ENCODE results near the gene SSH2. TPM values are rescaled to one million over a fixed set of nuclear protein-coding genes. Genes with fewer than 3 reads are reported as not detected.

Gene SSH2
- total and polyA plus RNA-seq, 9 donors, result 14.7 to 27.4 (median 20.6) TPM

DNA sequence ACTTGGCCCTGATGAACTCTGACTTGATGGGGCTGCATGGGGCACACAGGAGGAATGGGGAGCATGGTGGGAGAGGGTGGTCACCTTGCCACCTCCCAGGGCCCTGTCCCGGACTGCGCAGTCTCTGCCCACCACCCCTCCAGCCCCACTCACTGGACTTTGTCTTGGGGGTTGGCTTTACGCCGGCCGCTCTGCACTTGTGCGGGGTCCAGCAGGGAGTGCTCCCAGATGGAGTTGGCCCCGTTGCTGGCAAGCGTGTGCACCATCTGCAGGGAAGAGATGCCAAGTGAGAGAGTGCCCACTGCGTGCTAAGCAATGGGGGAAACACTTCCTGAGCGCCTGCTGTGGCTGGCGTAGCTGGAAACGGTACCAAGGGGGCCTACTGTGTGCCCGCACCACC is 347.3 kb downstream of the SSH2 start:
- 79% methylated on average over 7 of the region's 13 CpGs for WGBS (ENCODE audit: insufficient coverage)
- peaks cover 70% of the 10 kb centered on the region for H3K4me1 ChIP-seq (ENCODE audit: control insufficient read depth, insufficient read depth, low read length)
- no peaks in the 10 kb centered on the region for H3K27me3 ChIP-seq (ENCODE audit: control insufficient read depth, insufficient read depth, low read length)
- H3K9me3 ChIP-seq (replicated peaks; ENCODE audit: control insufficient read depth, low read depth, low read length), result no peaks in the 10 kb centered on the region
- peak; percentile 66 for DNase-seq
- peaks cover 72% of the 10 kb centered on the region for H3K36me3 ChIP-seq (ENCODE audit: control insufficient read depth, insufficient read depth, low read length)
- no peak overlapping the region for H3K27ac ChIP-seq (ENCODE audit: low read length)
- no peak overlapping the region for H3K4me3 ChIP-seq (ENCODE audit: low read length)

DNA sequence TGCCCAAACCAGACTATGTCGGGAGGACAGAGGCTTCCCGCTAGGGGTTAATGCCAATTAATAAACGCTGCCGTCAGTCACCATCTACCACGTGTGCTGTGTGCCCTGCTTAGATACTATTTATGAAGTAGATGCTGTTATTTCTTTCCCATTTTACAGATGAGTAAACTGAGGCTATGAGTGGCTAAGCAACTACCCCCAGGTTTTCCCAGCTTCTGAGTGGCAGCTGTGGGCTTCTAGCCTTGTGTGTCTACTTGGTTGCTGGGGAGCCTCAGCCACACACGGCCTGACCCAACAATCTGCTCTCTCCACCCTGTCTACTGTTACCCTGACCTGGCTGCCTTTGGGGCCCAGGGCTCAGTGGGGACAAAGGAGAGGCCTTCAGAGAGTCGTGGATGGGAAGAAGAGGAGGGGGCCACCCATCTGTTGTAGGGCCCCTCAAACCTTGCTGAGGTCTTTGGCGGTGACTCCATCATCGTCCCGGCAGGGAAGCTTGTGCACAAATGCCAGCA is 347.7 kb downstream of the SSH2 start:
- Histone ChIP-seq H3K27ac (ENCODE audit: low read length) (no peak overlapping the region), H3K4me3 (ENCODE audit: low read length) (no peak overlapping the region), H3K36me3 (ENCODE audit: control insufficient read depth, insufficient read depth, low read length) (peaks cover 77% of the 10 kb centered on the region), H3K4me1 (ENCODE audit: control insufficient read depth, insufficient read depth, low read length) (peaks cover 70% of the 10 kb centered on the region), H3K27me3 (ENCODE audit: control insufficient read depth, insufficient read depth, low read length) (no peaks in the 10 kb centered on the region), H3K9me3 (replicated peaks; ENCODE audit: control insufficient read depth, low read depth, low read length) (no peaks in the 10 kb centered on the region)
- DNase-seq, result no peak
- 34% methylated on average over 4 of the region's 10 CpGs for WGBS (ENCODE audit: insufficient coverage)

GRCh38 chr17:29581583-29582253 is 348.3 kb downstream of the SSH2 start:
- H3K36me3 ChIP-seq (ENCODE audit: control insufficient read depth, insufficient read depth, low read length), result peaks cover 79% of the 10 kb centered on the region
- H3K27ac ChIP-seq (ENCODE audit: low read length), result no peak overlapping the region
- peaks cover 70% of the 10 kb centered on the region for H3K4me1 ChIP-seq (ENCODE audit: control insufficient read depth, insufficient read depth, low read length)
- DNase-seq, result no peak
- 91% methylated on average over 13 of the region's 20 CpGs for WGBS (ENCODE audit: insufficient coverage)
- H3K9me3 ChIP-seq (replicated peaks; ENCODE audit: control insufficient read depth, low read depth, low read length), result no peaks in the 10 kb centered on the region
- H3K4me3 ChIP-seq (ENCODE audit: low read length), result no peak overlapping the region
- H3K27me3 ChIP-seq (ENCODE audit: control insufficient read depth, insufficient read depth, low read length), result no peaks in the 10 kb centered on the region

GRCh38 chr17:29579866-29580771 is 349.9 kb downstream of the SSH2 start:
- Histone ChIP-seq H3K27me3 (ENCODE audit: control insufficient read depth, insufficient read depth, low read length) (no peaks in the 10 kb centered on the region), H3K4me3 (ENCODE audit: low read length) (no peak overlapping the region)
- 62% methylated on average over 10 of the region's 15 CpGs for WGBS (ENCODE audit: insufficient coverage)

GRCh38 chr17:29578626-29579485 is 351.2 kb downstream of the SSH2 start:
- Histone ChIP-seq H3K4me1 (ENCODE audit: control insufficient read depth, insufficient read depth, low read length) (peaks cover 52% of the 10 kb centered on the region), H3K4me3 (ENCODE audit: low read length) (no peak overlapping the region)
- DNase-seq, result peak; percentile 9

More at GRCh38 chr17:29579866-29580771, 349.9 kb downstream of the SSH2 start:
- peaks cover 91% of the 10 kb centered on the region for H3K36me3 ChIP-seq (ENCODE audit: control insufficient read depth, insufficient read depth, low read length)
- H3K9me3 ChIP-seq (replicated peaks; ENCODE audit: control insufficient read depth, low read depth, low read length), result no peaks in the 10 kb centered on the region
- peak; percentile 81 for DNase-seq
- H3K4me1 ChIP-seq (ENCODE audit: control insufficient read depth, insufficient read depth, low read length), result peaks cover 61% of the 10 kb centered on the region
- H3K27ac ChIP-seq (ENCODE audit: low read length), result no peak overlapping the region

GRCh38 chr17:29577385-29578211 is 352.4 kb downstream of the SSH2 start:
- H3K4me3 ChIP-seq (ENCODE audit: low read length), result no peak overlapping the region
- H3K4me1 ChIP-seq (ENCODE audit: control insufficient read depth, insufficient read depth, low read length), result peaks cover 48% of the 10 kb centered on the region
- WGBS (ENCODE audit: insufficient coverage), result 58% methylated on average over 13 of the region's 22 CpGs
- H3K27me3 ChIP-seq (ENCODE audit: control insufficient read depth, insufficient read depth, low read length), result no peaks in the 10 kb centered on the region
- H3K27ac ChIP-seq (ENCODE audit: low read length), result peak overlapping the region; percentile 71
- DNase-seq, result peak; percentile 81
- H3K36me3 ChIP-seq (ENCODE audit: control insufficient read depth, insufficient read depth, low read length), result peaks cover 94% of the 10 kb centered on the region
- H3K9me3 ChIP-seq (replicated peaks; ENCODE audit: control insufficient read depth, low read depth, low read length), result no peaks in the 10 kb centered on the region

More at GRCh38 chr17:29578626-29579485, 351.2 kb downstream of the SSH2 start:
- 86% methylated on average over 12 of the region's 14 CpGs for WGBS (ENCODE audit: insufficient coverage)
- no peaks in the 10 kb centered on the region for H3K9me3 ChIP-seq (replicated peaks; ENCODE audit: control insufficient read depth, low read depth, low read length)
- no peaks in the 10 kb centered on the region for H3K27me3 ChIP-seq (ENCODE audit: control insufficient read depth, insufficient read depth, low read length)
- H3K27ac ChIP-seq (ENCODE audit: low read length), result no peak overlapping the region
- H3K36me3 ChIP-seq (ENCODE audit: control insufficient read depth, insufficient read depth, low read length), result peaks cover 99% of the 10 kb centered on the region

- 91% methylated on average over 8 of the region's 9 CpGs for WGBS (ENCODE audit: insufficient coverage)
- Histone ChIP-seq H3K9me3 (replicated peaks; ENCODE audit: control insufficient read depth, low read depth, low read length) (no peaks in the 10 kb centered on the region), H3K36me3 (ENCODE audit: control insufficient read depth, insufficient read depth, low read length) (peaks cover 93% of the 10 kb centered on the region), H3K4me1 (ENCODE audit: control insufficient read depth, insufficient read depth, low read length) (peaks cover 47% of the 10 kb centered on the region), H3K27me3 (ENCODE audit: control insufficient read depth, insufficient read depth, low read length) (no peaks in the 10 kb centered on the region), H3K27ac (ENCODE audit: low read length) (peak overlapping the region; percentile 71), H3K4me3 (ENCODE audit: low read length) (no peak overlapping the region)
- DNase-seq, result no peak
Measured at GRCh38 chr17:29577001-29577370, 353.0 kb downstream of the SSH2 start.

GRCh38 chr17:29576214-29577000 is 353.6 kb downstream of the SSH2 start:
- Histone ChIP-seq H3K4me1 (ENCODE audit: control insufficient read depth, insufficient read depth, low read length) (peaks cover 49% of the 10 kb centered on the region), H3K27me3 (ENCODE audit: control insufficient read depth, insufficient read depth, low read length) (no peaks in the 10 kb centered on the region), H3K36me3 (ENCODE audit: control insufficient read depth, insufficient read depth, low read length) (peaks cover 93% of the 10 kb centered on the region), H3K9me3 (replicated peaks; ENCODE audit: control insufficient read depth, low read depth, low read length) (no peaks in the 10 kb centered on the region), H3K4me3 (ENCODE audit: low read length) (no peak overlapping the region), H3K27ac (ENCODE audit: low read length) (no peak overlapping the region)
- WGBS (ENCODE audit: insufficient coverage), result 83% methylated on average over 26 of the region's 37 CpGs
- peak; percentile 5 for DNase-seq

Data from muscle of leg (tissue), 11 donors.